ENCODE measurements around the gene IL19.
"Not testable (repeated sequence)": the region's sequence is repeated elsewhere in the genome, so short reads cannot be mapped to it uniquely, and the experiment has no call there.

Gene IL19

GRCh38 chr1:206835186-206835585 lies 64.6 kb downstream of the IL19 start:
- peak; percentile 77 for DNase-seq

- no peak for DNase-seq
These were observed 65.5 kb downstream of the IL19 start for GRCh38 chr1:206836111-206836510.

GRCh38 chr1:206839006-206839560 lies 68.5 kb downstream of the IL19 start:
- no peak for DNase-seq

GRCh38 chr1:206839857-206840256 lies 69.3 kb downstream of the IL19 start:
- no peak for DNase-seq

- DNase-seq, result no peak
These were observed 71.2 kb downstream of the IL19 start for GRCh38 chr1:206841609-206842323.

GRCh38 chr1:206842854-206843253 lies 72.3 kb downstream of the IL19 start:
- no peak for DNase-seq

- DNase-seq, result no peak
These were observed 73.1 kb downstream of the IL19 start for GRCh38 chr1:206843626-206844025.

- DNase-seq, result no peak
These were observed 75.9 kb downstream of the IL19 start for GRCh38 chr1:206846487-206846886.

- no peak for DNase-seq
These were observed 76.8 kb downstream of the IL19 start for GRCh38 chr1:206847337-206847834.

GRCh38 chr1:206847946-206848345 lies 77.4 kb downstream of the IL19 start:
- DNase-seq, result no peak

GRCh38 chr1:206850401-206850800 lies 79.8 kb downstream of the IL19 start:
- no peak for DNase-seq

- DNase-seq, result no peak
These were observed 80.9 kb downstream of the IL19 start for GRCh38 chr1:206851341-206852010.

GRCh38 chr1:206852662-206853061 lies 82.1 kb downstream of the IL19 start:
- not testable (repeated sequence) for DNase-seq

GRCh38 chr1:206853696-206854095 lies 83.1 kb downstream of the IL19 start:
- not testable (repeated sequence) for DNase-seq

- DNase-seq, result peak; percentile 15
These were observed 84.0 kb downstream of the IL19 start for GRCh38 chr1:206854401-206855129.

GRCh38 chr1:206855859-206856258 lies 85.3 kb downstream of the IL19 start:
- no peak for DNase-seq

GRCh38 chr1:206856674-206857464 lies 86.3 kb downstream of the IL19 start:
- DNase-seq, result no peak

GRCh38 chr1:206859082-206859521 lies 88.5 kb downstream of the IL19 start:
- no peak for DNase-seq

GRCh38 chr1:206860165-206860564 lies 89.6 kb downstream of the IL19 start:
- DNase-seq, result no peak

- no peak for DNase-seq
These were observed 92.7 kb downstream of the IL19 start for GRCh38 chr1:206863266-206863665.

- DNase-seq, result peak; percentile 48
These were observed 94.5 kb downstream of the IL19 start, which contains the start of gene IL20 for GRCh38 chr1:206864939-206865671. Gene IL20 (plus strand): TSS chr1:206865623. CDS start chr1:206865853, 230 bp downstream.

- no peak for DNase-seq
These were observed 95.5 kb downstream of the IL19 start for GRCh38 chr1:206866062-206866461.

Measured in NCI-H1092 treated with DMSO at 0.1 percent for 48 hours (cell line).